Prostate gland (tissue), 1 donor: Measurements from ENCODE around the gene ZNF625.

ENCODE experiments used
- POLR2A ChIP-seq: fragments of 450-650 bp; IDR thresholded peaks from one replicate; pipeline ENCODE4 v1.6.1; 2016; ENCODE audit warnings: antibody characterized with exemption, mild to moderate bottlenecking
- POLR2AphosphoS5 ChIP-seq: sonication (generic); formaldehyde crosslinking; IDR thresholded peaks from one replicate; pipeline ENCODE4 v1.6.1; 2017; ENCODE audit warnings: antibody characterized with exemption

DNA sequence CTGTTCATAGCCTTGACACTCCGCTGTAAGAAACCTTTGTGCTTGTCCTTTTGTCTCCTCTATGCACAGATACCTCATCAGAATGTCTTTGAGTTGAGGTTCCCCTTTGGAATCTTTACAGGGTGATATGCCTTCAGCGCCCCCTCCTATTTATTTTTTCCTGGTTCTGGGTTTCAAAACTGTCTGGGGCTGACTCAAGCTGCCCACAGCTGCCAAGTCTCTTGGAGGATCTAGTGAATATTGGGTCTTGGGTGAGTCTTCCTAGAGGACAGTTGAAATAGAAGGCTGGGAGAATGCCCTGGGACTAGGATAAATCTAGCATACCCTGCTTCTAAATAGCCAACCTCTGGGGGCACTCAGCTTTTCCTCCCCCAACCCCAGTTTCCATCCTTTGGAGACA lies 7.3 kb upstream of the ZNF625 start:
- TF ChIP-seq POLR2A = no peak
- no peak for TF ChIP-seq POLR2AphosphoS5
